K562 (cell line): ENCODE results near the gene PPP1R13L. TPM values are rescaled to one million over a fixed set of nuclear protein-coding genes. Genes with fewer than 3 reads are reported as not detected.

Experiments used
- BCL6 ChIP-seq: fragments of 250-450 bp; sonication (Bioruptor Pico); IDR thresholded peaks from 2 replicates; pipeline ENCODE4 v1.4.0; 2020
- CBX8 ChIP-seq: fragments of 200-600 bp; sonication (generic); IDR thresholded peaks from 2 replicates; pipeline ENCODE4 v1.6.1; 2012; ENCODE audit warnings: borderline replicate concordance, mixed run types, low read depth, mild to moderate bottlenecking, moderate library complexity, mixed read lengths, low read length, control low read depth, inconsistent platforms; ENCODE audit not compliant: poor library complexity, severe bottlenecking; ENCODE audit errors: extremely low read depth
- CREM ChIP-seq: IDR thresholded peaks from 2 replicates; pipeline ENCODE4 v1.6.1; 2014; ENCODE audit warnings: antibody characterized with exemption, low read depth
- FUS ChIP-seq: fragments of 200-400 bp; formaldehyde crosslinking; optimal IDR thresholded peaks from 2 replicates; pipeline ENCODE3; 2017; ENCODE audit warnings: low read depth, low read length
- GABPB1 ChIP-seq: sonication (generic); formaldehyde crosslinking; IDR thresholded peaks from 2 replicates; pipeline ENCODE4 v1.8.0; 2022; ENCODE audit warnings: mild to moderate bottlenecking, missing genetic modification reagents
- GTF2E2 ChIP-seq: fragments of 200-800 bp; sonication (Bioruptor generic); IDR thresholded peaks from 2 replicates; pipeline ENCODE4 v1.6.1; 2016; ENCODE audit warnings: missing genetic modification characterization, missing compliant biosample characterization
- HDGF ChIP-seq: fragments of 450-650 bp; IDR thresholded peaks from 2 replicates; pipeline ENCODE4 v1.6.1; 2016
- ID3 ChIP-seq, 2 experiments: fragments of 250-450 bp in 1 of 2; fragments of 450-650 bp in 1 of 2; sonication (Bioruptor Pico) in 1 of 2; IDR thresholded peaks; 2 replicates each; pipeline versions ENCODE4 v1.6.1 to v1.8.0; 2016 to 2021; ENCODE audit warnings: mild to moderate bottlenecking in 2 of 2, moderate library complexity in 2 of 2, missing compliant biosample characterization in 1 of 2, missing genetic modification characterization in 1 of 2
- IRF2 ChIP-seq: sonication (generic); formaldehyde crosslinking; IDR thresholded peaks from 2 replicates; pipeline ENCODE4 v1.8.1; 2022; ENCODE audit warnings: mild to moderate bottlenecking, missing genetic modification reagents
- KDM4B ChIP-seq, 2 experiments: fragments of 450-650 bp in 1 of 2; sonication (generic) in 1 of 2; IDR thresholded peaks; 2 replicates each; pipeline ENCODE4 v1.6.1; 2016 to 2017; ENCODE audit warnings: borderline replicate concordance in 2 of 2, antibody characterized with exemption in 1 of 2, low read depth in 1 of 2, mild to moderate bottlenecking in 1 of 2
- LEF1 ChIP-seq: fragments of 450-650 bp; IDR thresholded peaks from 2 replicates; pipeline ENCODE4 v1.6.1; 2016; ENCODE audit warnings: mild to moderate bottlenecking
- NEUROD1 ChIP-seq: fragments of 150-350 bp; IDR thresholded peaks from 2 replicates; pipeline ENCODE4 v1.6.1; 2014; ENCODE audit warnings: borderline replicate concordance, low read length, low read depth; ENCODE audit not compliant: partially characterized antibody
- NFE2 ChIP-seq: IDR thresholded peaks from 2 replicates; pipeline ENCODE4 v1.6.1; 2014; ENCODE audit warnings: antibody characterized with exemption, low read depth
- NFRKB ChIP-seq: fragments of 450-650 bp; IDR thresholded peaks from 2 replicates; pipeline ENCODE4 v1.6.1; 2016; ENCODE audit warnings: low read depth
- POLR2A ChIP-seq: fragments of 450-650 bp; conservative IDR thresholded peaks from 2 replicates; pipeline ENCODE4 v1.6.1; 2016
- ZHX1 ChIP-seq: fragments of 150-350 bp; conservative IDR thresholded peaks from 2 replicates; pipeline ENCODE4 v1.6.1; 2014; ENCODE audit warnings: low read length
- ZNF124 ChIP-seq: sonication (generic); formaldehyde crosslinking; IDR thresholded peaks from 2 replicates; pipeline ENCODE4 v1.8.1; 2022; ENCODE audit warnings: missing genetic modification reagents
- ZNF354B ChIP-seq: fragments of 250-450 bp; sonication (Bioruptor Pico); IDR thresholded peaks from 2 replicates; pipeline ENCODE4 v1.4.0; 2020
- ZNF778 ChIP-seq: fragments of 450-650 bp; formaldehyde crosslinking; IDR thresholded peaks from 2 replicates; pipeline ENCODE4 v1.4.0; 2020; ENCODE audit warnings: mild to moderate bottlenecking, moderate library complexity
- polyA plus RNA-seq, 8 experiments: library from polyadenylated mRNA; depleted of rRNA in 4 of 8; stranded (reverse) in 5 of 8; unstranded in 3 of 8; fragments of >200 nt; fragmentation: Nextera tagmentation in 2 of 8; fragmentation: Illumina TruSeq in 1 of 8; extraction: Ambion mirVana in 2 of 8; extraction: Trizol in 1 of 8; gene quantifications; 2 replicates each; pipeline versions ENCODE4 v1.2.1 to v1.2.3, GENCODE V29; 2011 to 2014; ENCODE audit warnings: inconsistent platforms in 1 of 8, missing spikeins in 1 of 8
- total RNA-seq, 7 experiments: library from RNA; depleted of rRNA in 6 of 7; stranded (reverse); fragments of >200 nt in 6 of 7; fragmentation: Illumina TruSeq in 2 of 7; extraction: Trizol in 2 of 7; gene quantifications; 2 replicates each; pipeline versions ENCODE4 v1.2.1 to v1.2.3, GENCODE V29; 2011 to 2021; ENCODE audit warnings: low replicate concordance in 1 of 7
- TF ChIP-seq, protein P1 (sequence below): sonication (generic); formaldehyde crosslinking; IDR thresholded peaks from 2 replicates; pipeline ENCODE4 v1.8.0; 2022; ENCODE audit warnings: mild to moderate bottlenecking, missing genetic modification reagents

Gene PPP1R13L
- total and polyA plus RNA-seq, 9 of the 15 experiments (the other 6 are each of a cell fraction or from before 2014, with no cell fraction given) = 0.32 to 6.7 (median 2.0) TPM

GRCh38 chr19:45440873-45441654, 36.2 kb upstream of the PPP1R13L start (continued):
- TF ChIP-seq ZHX1 (no peak), NFRKB (peak; percentile 26; the same call in 1 of the 2 replicates), BCL6 (CRISPR knock-in tag) (no peak), ZNF778 (CRISPR knock-in tag) (no peak), ID3 (CRISPR knock-in tag; IDR thresholded peaks at IDR 0.05) (no peak), ID3 (tag; IDR thresholded peaks at IDR 0.05) (no peak), ZNF354B (CRISPR knock-in tag) (no peak), NEUROD1 (no peak), NFE2 (peak; percentile 3; the same call in 1 of the 2 replicates), FUS (no peak), GTF2E2 (tag) (no peak), KDM4B (IDR thresholded peaks at IDR 0.05; ENCODE audit: borderline replicate concordance in 2 of 2, low read depth in 1 of 2) (no peak), IRF2 (CRISPR knock-in tag) (no peak), HDGF (no peak), POLR2A (peak; percentile 54), LEF1 (no peak), GABPB1 (no peak), CREM (peak; percentile 15; the same call in 1 of the 2 replicates), ZNF124 (CRISPR knock-in tag) (no peak), CBX8 (no peak)
- TF ChIP-seq, protein P1, sequence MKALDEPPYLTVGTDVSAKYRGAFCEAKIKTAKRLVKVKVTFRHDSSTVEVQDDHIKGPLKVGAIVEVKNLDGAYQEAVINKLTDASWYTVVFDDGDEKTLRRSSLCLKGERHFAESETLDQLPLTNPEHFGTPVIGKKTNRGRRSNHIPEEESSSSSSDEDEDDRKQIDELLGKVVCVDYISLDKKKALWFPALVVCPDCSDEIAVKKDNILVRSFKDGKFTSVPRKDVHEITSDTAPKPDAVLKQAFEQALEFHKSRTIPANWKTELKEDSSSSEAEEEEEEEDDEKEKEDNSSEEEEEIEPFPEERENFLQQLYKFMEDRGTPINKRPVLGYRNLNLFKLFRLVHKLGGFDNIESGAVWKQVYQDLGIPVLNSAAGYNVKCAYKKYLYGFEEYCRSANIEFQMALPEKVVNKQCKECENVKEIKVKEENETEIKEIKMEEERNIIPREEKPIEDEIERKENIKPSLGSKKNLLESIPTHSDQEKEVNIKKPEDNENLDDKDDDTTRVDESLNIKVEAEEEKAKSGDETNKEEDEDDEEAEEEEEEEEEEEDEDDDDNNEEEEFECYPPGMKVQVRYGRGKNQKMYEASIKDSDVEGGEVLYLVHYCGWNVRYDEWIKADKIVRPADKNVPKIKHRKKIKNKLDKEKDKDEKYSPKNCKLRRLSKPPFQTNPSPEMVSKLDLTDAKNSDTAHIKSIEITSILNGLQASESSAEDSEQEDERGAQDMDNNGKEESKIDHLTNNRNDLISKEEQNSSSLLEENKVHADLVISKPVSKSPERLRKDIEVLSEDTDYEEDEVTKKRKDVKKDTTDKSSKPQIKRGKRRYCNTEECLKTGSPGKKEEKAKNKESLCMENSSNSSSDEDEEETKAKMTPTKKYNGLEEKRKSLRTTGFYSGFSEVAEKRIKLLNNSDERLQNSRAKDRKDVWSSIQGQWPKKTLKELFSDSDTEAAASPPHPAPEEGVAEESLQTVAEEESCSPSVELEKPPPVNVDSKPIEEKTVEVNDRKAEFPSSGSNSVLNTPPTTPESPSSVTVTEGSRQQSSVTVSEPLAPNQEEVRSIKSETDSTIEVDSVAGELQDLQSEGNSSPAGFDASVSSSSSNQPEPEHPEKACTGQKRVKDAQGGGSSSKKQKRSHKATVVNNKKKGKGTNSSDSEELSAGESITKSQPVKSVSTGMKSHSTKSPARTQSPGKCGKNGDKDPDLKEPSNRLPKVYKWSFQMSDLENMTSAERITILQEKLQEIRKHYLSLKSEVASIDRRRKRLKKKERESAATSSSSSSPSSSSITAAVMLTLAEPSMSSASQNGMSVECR (CRISPR knock-in tag) = 0 out of 2 replicates have a peak, but pooled peaks have one; percentile 24
